H1 (cell line): Measurements from ENCODE around the gene ANKLE1. TPM values are rescaled to one million over a fixed set of nuclear protein-coding genes. Genes with fewer than 3 reads are reported as not detected.

Experiments used
- CTCF ChIA-PET: fragments of 300-600 bp; sonication (Branson Sonifier 250); formaldehyde crosslinking; loops from one replicate; lab custom pipeline; 2021; ENCODE audit not compliant: partially characterized antibody; lab: Charles Lee
- POLR2A ChIA-PET: fragments of 300-600 bp; sonication (Branson Sonifier 250); formaldehyde crosslinking; loops from one replicate; lab custom pipeline; 2021; ENCODE audit warnings: inconsistent platforms; ENCODE audit not compliant: partially characterized antibody; lab: Charles Lee
- DNase-seq, 2 experiments: peaks; one replicate each; pipeline versions ENCODE4 v3.0.0 to v3.0.0-alpha.2; 2010 to 2022; ENCODE audit warnings: low spot score in 2 of 2, low read depth in 1 of 2, mixed read lengths in 1 of 2
- FAIRE-seq: peaks from 2 replicates; lab custom pipeline; 2011; peaks lifted over from hg19 to GRCh38; lab: Jason Lieb, UNC
- H2AFZ ChIP-seq: 2 replicates; pipeline ENCODE4 v1.8.1; 2012; ENCODE audit warnings: low read length, inconsistent platforms
- H2AK5ac ChIP-seq: 2 replicates; pipeline ENCODE4 v1.6.1; 2013; ENCODE audit warnings: low read depth, low read length
- H2BK120ac ChIP-seq: replicated peaks from 2 replicates; pipeline ENCODE3; 2013; ENCODE audit warnings: low read depth, low read length, inconsistent platforms
- H2BK12ac ChIP-seq: 2 replicates; pipeline ENCODE4 v1.6.1; 2013; ENCODE audit warnings: low read depth, low read length
- H2BK15ac ChIP-seq: 2 replicates; pipeline ENCODE4 v1.6.1; 2013; ENCODE audit warnings: low read length
- H2BK20ac ChIP-seq: 2 replicates; pipeline ENCODE4 v1.6.1; 2013; ENCODE audit warnings: low read length
- H2BK5ac ChIP-seq: 2 replicates; pipeline ENCODE4 v1.6.1; 2013; ENCODE audit warnings: low read depth, low read length
- H3K14ac ChIP-seq: 2 replicates; pipeline ENCODE4 v1.6.1; 2013; ENCODE audit warnings: inconsistent platforms; ENCODE audit not compliant: insufficient read length
- H3K18ac ChIP-seq: 2 replicates; pipeline ENCODE4 v1.6.1; 2013; ENCODE audit warnings: low read length; ENCODE audit errors: extremely low read depth
- H3K23ac ChIP-seq: 2 replicates; pipeline ENCODE4 v1.6.1; 2013; ENCODE audit warnings: inconsistent platforms; ENCODE audit not compliant: insufficient read length
- H3K23me2 ChIP-seq: 2 replicates; pipeline ENCODE4 v1.6.1; 2013; ENCODE audit warnings: low read depth, low read length
- H3K27ac ChIP-seq: 2 replicates; pipeline ENCODE4 v1.6.1; 2011; ENCODE audit warnings: low read depth, low read length, inconsistent platforms
- H3K27me3 ChIP-seq, 4 experiments: replicated peaks in 1 of 4; 1 replicate in 1 of 4; 2 replicates in 3 of 4; pipeline versions ENCODE4 v1.6.1 to v1.8.1; 2011 to 2013; ENCODE audit warnings: low read length in 3 of 4, mild to moderate bottlenecking in 3 of 4, inconsistent platforms in 2 of 4, mixed read lengths in 2 of 4, moderate library complexity in 1 of 4; ENCODE audit not compliant: control insufficient read depth in 3 of 4, insufficient read depth in 3 of 4; ENCODE audit errors: extremely low read depth in 1 of 4
- H3K36me3 ChIP-seq, 4 experiments: 2 replicates each; pipeline versions ENCODE4 v1.6.1 to v1.8.1; 2011 to 2013; ENCODE audit warnings: mild to moderate bottlenecking in 4 of 4, low read length in 3 of 4, moderate library complexity in 2 of 4, control low read depth in 1 of 4, inconsistent platforms in 1 of 4; ENCODE audit not compliant: insufficient read depth in 4 of 4, control insufficient read depth in 2 of 4
- H3K4ac ChIP-seq: replicated peaks from 2 replicates; pipeline ENCODE3; 2013; ENCODE audit warnings: low read length, low read depth, mixed read lengths, inconsistent platforms; ENCODE audit not compliant: insufficient read length
- H3K4me1 ChIP-seq, 4 experiments: replicated peaks in 1 of 4; 1 replicate in 1 of 4; 2 replicates in 3 of 4; pipeline versions ENCODE4 v1.6.1 to v1.8.1; 2011 to 2013; ENCODE audit warnings: low read length in 3 of 4, inconsistent platforms in 2 of 4, mixed read lengths in 1 of 4; ENCODE audit not compliant: insufficient read depth in 4 of 4, control insufficient read depth in 3 of 4
- H3K4me2 ChIP-seq, 2 experiments: 2 replicates each; pipeline versions ENCODE4 v1.6.1 to v1.8.1; 2011 to 2013; ENCODE audit warnings: low read depth in 2 of 2, low read length in 2 of 2, control low read depth in 1 of 2, inconsistent platforms in 1 of 2, mild to moderate bottlenecking in 1 of 2; ENCODE audit not compliant: insufficient read depth in 1 of 2
- H3K4me3 ChIP-seq, 4 experiments: fragments of 200-600, 300-600 bp in 1 of 4; sonication (generic), shearing (Covaris generic), sonication (Bioruptor Twin) in 1 of 4; 2 replicates each; pipeline versions ENCODE4 v1.5.1 to v1.8.1; 2011 to 2016; ENCODE audit warnings: low read length in 4 of 4, low read depth in 3 of 4, control low read depth in 2 of 4, inconsistent platforms in 2 of 4, mild to moderate bottlenecking in 2 of 4, mixed read lengths in 1 of 4, moderate library complexity in 1 of 4; ENCODE audit not compliant: insufficient read depth in 2 of 4; ENCODE audit errors: extremely low read depth in 1 of 4
- H3K56ac ChIP-seq: replicated peaks from 2 replicates; pipeline ENCODE3; 2013; ENCODE audit warnings: low read depth, mild to moderate bottlenecking, mixed read lengths, low read length, inconsistent platforms; ENCODE audit not compliant: insufficient read length
- H3K79me1 ChIP-seq: 2 replicates; pipeline ENCODE4 v1.6.1; 2013; ENCODE audit warnings: low read depth, low read length, control low read depth
- H3K79me2 ChIP-seq, 2 experiments: 2 replicates each; pipeline versions ENCODE4 v1.6.1 to v1.8.1; 2012 to 2013; ENCODE audit warnings: low read length in 2 of 2, mild to moderate bottlenecking in 2 of 2, inconsistent platforms in 1 of 2; ENCODE audit not compliant: insufficient read depth in 2 of 2, control insufficient read depth in 1 of 2
- H3K9ac ChIP-seq, 4 experiments: replicated peaks in 1 of 4; 1 replicate in 1 of 4; 2 replicates in 3 of 4; pipeline versions ENCODE4 v1.6.1 to v1.8.1; 2011 to 2013; ENCODE audit warnings: low read depth in 3 of 4, low read length in 3 of 4, control low read depth in 2 of 4, mild to moderate bottlenecking in 2 of 4, moderate library complexity in 2 of 4, inconsistent platforms in 1 of 4; ENCODE audit errors: extremely low read depth in 1 of 4
- H3K9me3 ChIP-seq, 2 experiments: 2 replicates each; pipeline versions ENCODE4 v1.6.1 to v1.8.1; 2012 to 2013; ENCODE audit warnings: mild to moderate bottlenecking in 2 of 2, moderate library complexity in 2 of 2, control low read depth in 1 of 2, inconsistent platforms in 1 of 2, low read depth in 1 of 2, low read length in 1 of 2, mixed read lengths in 1 of 2; ENCODE audit not compliant: insufficient read depth in 2 of 2
- H4K20me1 ChIP-seq, 2 experiments: replicated peaks in 1 of 2; 2 replicates each; pipeline versions ENCODE3 to v1.8.1; 2011 to 2013; ENCODE audit warnings: inconsistent platforms in 2 of 2, low read length in 2 of 2, mild to moderate bottlenecking in 1 of 2; ENCODE audit not compliant: insufficient read depth in 2 of 2, control insufficient read depth in 1 of 2
- H4K5ac ChIP-seq: 2 replicates; pipeline ENCODE4 v1.6.1; 2013; ENCODE audit warnings: low read length, low read depth, mixed read lengths, inconsistent platforms; ENCODE audit not compliant: insufficient read length
- H4K8ac ChIP-seq: 2 replicates; pipeline ENCODE4 v1.8.0; 2013; ENCODE audit warnings: mild to moderate bottlenecking, moderate library complexity, low read length, inconsistent platforms; ENCODE audit not compliant: insufficient read depth; ENCODE audit errors: extremely low read depth
- H4K91ac ChIP-seq: replicated peaks from 2 replicates; pipeline ENCODE3; 2013; ENCODE audit warnings: low read length, mixed read lengths, inconsistent platforms; ENCODE audit not compliant: insufficient read length
- BCL11A ChIP-seq, 2 experiments: IDR thresholded peaks; one replicate each; pipeline ENCODE4 v1.6.1; 2011; ENCODE audit warnings: low read depth in 2 of 2, low read length in 2 of 2, mild to moderate bottlenecking in 2 of 2
- BRCA1 ChIP-seq: IDR thresholded peaks from 2 replicates; pipeline ENCODE4 v1.6.1; 2012; ENCODE audit warnings: low read depth, low read length, improper control_type of control experiment
- CHD1 ChIP-seq: IDR thresholded peaks from 2 replicates; pipeline ENCODE4 v1.6.1; 2012; ENCODE audit warnings: low read depth, low read length, improper control_type of control experiment
- EP300 ChIP-seq, 2 experiments: IDR thresholded peaks; 1 replicate in 1 of 2; 2 replicates in 1 of 2; pipeline ENCODE4 v1.6.1; 2011 to 2012; ENCODE audit warnings: low read depth in 2 of 2, low read length in 2 of 2, mild to moderate bottlenecking in 2 of 2, borderline replicate concordance in 1 of 2, inconsistent platforms in 1 of 2, moderate library complexity in 1 of 2
- HDAC6 ChIP-seq: IDR thresholded peaks from one replicate; pipeline ENCODE4 v1.7.1; 2012; ENCODE audit warnings: low read depth, mild to moderate bottlenecking, inconsistent platforms, low read length, moderate library complexity
- RAD21 ChIP-seq, 2 experiments: IDR thresholded peaks in 1 of 2; conservative IDR thresholded peaks in 1 of 2; 2 replicates each; pipeline ENCODE4 v1.6.1; 2011; ENCODE audit warnings: low read depth in 2 of 2, low read length in 2 of 2, improper control_type of control experiment in 1 of 2, inconsistent platforms in 1 of 2, mild to moderate bottlenecking in 1 of 2, moderate library complexity in 1 of 2
- WGBS, 2 experiments: shearing (Covaris generic) in 1 of 2; methylation state at CpG; one replicate each; pipeline versions ENCODE4 v1.1.6 to v1.1.7; 2013 to 2015; ENCODE audit warnings: low lambda C conversion rate in 2 of 2, mixed read lengths in 2 of 2, inconsistent platforms in 1 of 2, low coverage in 1 of 2, missing lambda C conversion rate in 1 of 2; ENCODE audit not compliant: insufficient replicate concordance in 2 of 2, insufficient coverage in 1 of 2, insufficient read length in 1 of 2; ENCODE audit errors: extremely low coverage in 1 of 2, missing lambda C conversion rate in 1 of 2; 5-methylcytosine and 5-hydroxymethylcytosine counted together
- polyA plus RNA-seq, 7 experiments: library from polyadenylated mRNA; depleted of rRNA in 3 of 7; stranded (reverse) in 5 of 7; unstranded in 2 of 7; fragments of >200 nt in 5 of 7; fragments of 200-250 nt in 2 of 7; gene quantifications; 1 replicate in 5 of 7; 2 replicates in 1 of 7; 4 replicates in 1 of 7; pipeline versions ENCODE4 v1.2.1 to v1.2.3, GENCODE V29; 2011 to 2013; ENCODE audit warnings: missing spikeins in 2 of 7, mixed read lengths in 2 of 7
- total RNA-seq: library from RNA; stranded (reverse); fragmentation: NEBNext Ultra II Directional; extraction: Animal tissue kit (Norgen Biotek cat#: 25700); gene quantifications from 2 replicates; pipeline ENCODE4 v1.2.1, GENCODE V29; 2021

Gene ANKLE1
- total and polyA plus RNA-seq, 2 of the 8 experiments (the other 6 are each of a cell fraction or from before 2014, with no cell fraction given): 6.1 to 9.6 TPM

DNA sequence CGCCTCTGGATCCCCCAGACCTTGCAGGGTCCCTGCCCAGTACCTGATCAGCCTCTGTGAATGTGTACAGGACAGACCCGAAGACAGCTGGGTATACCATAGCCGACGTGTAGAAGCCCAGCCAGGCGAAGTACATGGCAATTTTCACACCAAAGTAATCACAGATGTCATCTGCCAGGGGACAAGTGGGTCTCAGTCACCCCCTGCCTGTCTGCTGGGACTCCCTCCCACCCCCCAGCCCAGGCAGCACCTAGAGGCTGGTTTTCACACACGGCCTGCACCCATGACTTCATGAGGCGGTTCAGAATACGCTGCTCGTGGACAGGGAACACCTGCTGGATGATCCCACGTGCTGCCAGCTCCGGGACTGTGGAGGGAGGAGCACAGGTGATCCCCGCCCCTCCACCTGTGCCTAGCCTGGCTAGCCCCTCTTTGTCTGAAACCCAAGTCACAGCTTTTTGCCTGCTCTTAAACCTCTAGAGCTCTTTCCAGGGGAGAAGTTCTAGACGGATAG, 49.4 kb downstream of the ANKLE1 start:
- WGBS, 2 experiments: 83% methylated on average over 13 of the region's 13 CpGs; no CpG with 5 or more reads in 1 of the 2 experiments
- CTCF ChIA-PET: interaction anchor here (1.2 to 2.3 kb wide), 3 partner anchors 9 to 49 kb away, joined by 3 to 6 read pairs (median 5); partner anchors contain the start of gene MRPL34
- TF ChIP-seq RAD21 (IDR thresholded peaks at IDR 0.05 in 1 of 2, conservative IDR thresholded peaks at IDR 0.05 in 1 of 2; ENCODE audit: low read depth in 2 of 2, low read length in 2 of 2): no peak
- no peak for TF ChIP-seq BCL11A (IDR thresholded peaks at IDR 0.05; ENCODE audit: low read depth in 2 of 2, low read length in 2 of 2)
- no peak for TF ChIP-seq BRCA1
- TF ChIP-seq CHD1: no peak
- TF ChIP-seq EP300 (IDR thresholded peaks at IDR 0.05; ENCODE audit: borderline replicate concordance in 1 of 2, low read depth in 2 of 2, low read length in 2 of 2): no peak
- TF ChIP-seq HDAC6: no peak

More for the DNA sequence above, 49.4 kb downstream of the ANKLE1 start:
- Histone ChIP-seq H3K23ac (no peak overlapping the region), H3K79me2 (no peaks in the 10 kb centered on the region), H3K56ac (no peak overlapping the region), H3K27me3 (no peaks in the 10 kb centered on the region; a peak in 1 of 7 replicates), H3K23me2 (peaks cover 15% of the 10 kb centered on the region), H3K4me2 (no peak overlapping the region), H3K4me1 (peaks cover 0 to 34% (median 24%) of the 10 kb centered on the region in 4 experiments; a peak in 6 of 7 replicates), H2AK5ac (no peak overlapping the region), H3K27ac (no peak overlapping the region), H2BK12ac (no peak overlapping the region), H3K18ac (no peak overlapping the region), H3K14ac (no peak overlapping the region), H2BK20ac (no peak overlapping the region), H4K91ac (no peak overlapping the region), H2AFZ (no peak overlapping the region), H2BK120ac (no peak overlapping the region), H3K4ac (no peak overlapping the region), H3K9ac (no peak overlapping the region), H3K79me1 (0 out of 2 replicates have a peak, but pooled peaks cover 2% of the 10 kb centered on the region), H4K20me1 (peaks cover 0 to 14% of the 10 kb centered on the region in 2 experiments), H2BK5ac (no peak overlapping the region), H3K9me3 (no peaks in the 10 kb centered on the region), H3K4me3 (no peak overlapping the region), H4K5ac (no peak overlapping the region), H4K8ac (0 out of 2 replicates have a peak overlapping the region, but pooled peaks have one; percentile 46), H2BK15ac (no peak overlapping the region), H3K36me3 (peaks cover 0 to 3% (median 0%) of the 10 kb centered on the region in 4 experiments; a peak in 1 of 8 replicates)
- FAIRE-seq: no peak
- POLR2A ChIA-PET: interaction anchor here (2.1 to 17.1 kb wide), 2 partner anchors 10 to 20 kb away, joined by 4 to 329 read pairs; partner anchors contain the start of genes ABHD8, DDA1 and MRPL34
- DNase-seq: no peak
